Peyer's patch (tissue), 4 donors: ENCODE results near the gene SPATA20.

ENCODE experiments used
- POLR2A ChIP-seq, 2 donors: fragments of 450-650 bp; IDR thresholded peaks; one replicate each; pipeline ENCODE4 v1.5.1; 2017; ENCODE audit warnings: antibody characterized with exemption in 2 of 2, mild to moderate bottlenecking in 2 of 2, moderate library complexity in 2 of 2
- TF ChIP-seq, protein P1 (sequence below), 6 experiments: fragments of 450-650 bp in 4 of 6; fragments of 200-600 bp in 2 of 6; sonication (generic) in 1 of 6; IDR thresholded peaks; one replicate each; pipeline ENCODE4 v1.5.1; 2017 to 2019; ENCODE audit warnings: antibody characterized with exemption in 6 of 6, mild to moderate bottlenecking in 3 of 6, moderate library complexity in 1 of 6

DNA sequence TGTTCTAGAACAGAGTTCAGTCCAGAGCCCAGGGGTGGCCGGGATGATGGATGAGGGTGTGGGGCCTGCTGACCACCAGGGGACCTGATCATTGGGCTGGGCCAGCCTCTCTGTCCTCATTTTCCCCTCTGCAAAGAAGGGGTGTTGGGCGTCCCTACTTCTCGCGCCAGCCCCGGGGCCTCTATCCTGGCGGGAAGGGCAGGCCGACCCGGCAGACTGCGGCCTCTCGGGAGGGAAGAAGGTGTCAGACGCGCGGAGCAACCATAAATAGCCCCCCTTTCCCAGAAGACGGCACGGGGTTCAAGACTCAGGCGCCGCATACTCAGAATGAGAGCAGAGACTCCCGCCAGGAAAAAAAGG, 11.6 kb downstream of the SPATA20 start:
- TF ChIP-seq POLR2A (IDR thresholded peaks at IDR 0.05): no peak
- TF ChIP-seq, protein P1, sequence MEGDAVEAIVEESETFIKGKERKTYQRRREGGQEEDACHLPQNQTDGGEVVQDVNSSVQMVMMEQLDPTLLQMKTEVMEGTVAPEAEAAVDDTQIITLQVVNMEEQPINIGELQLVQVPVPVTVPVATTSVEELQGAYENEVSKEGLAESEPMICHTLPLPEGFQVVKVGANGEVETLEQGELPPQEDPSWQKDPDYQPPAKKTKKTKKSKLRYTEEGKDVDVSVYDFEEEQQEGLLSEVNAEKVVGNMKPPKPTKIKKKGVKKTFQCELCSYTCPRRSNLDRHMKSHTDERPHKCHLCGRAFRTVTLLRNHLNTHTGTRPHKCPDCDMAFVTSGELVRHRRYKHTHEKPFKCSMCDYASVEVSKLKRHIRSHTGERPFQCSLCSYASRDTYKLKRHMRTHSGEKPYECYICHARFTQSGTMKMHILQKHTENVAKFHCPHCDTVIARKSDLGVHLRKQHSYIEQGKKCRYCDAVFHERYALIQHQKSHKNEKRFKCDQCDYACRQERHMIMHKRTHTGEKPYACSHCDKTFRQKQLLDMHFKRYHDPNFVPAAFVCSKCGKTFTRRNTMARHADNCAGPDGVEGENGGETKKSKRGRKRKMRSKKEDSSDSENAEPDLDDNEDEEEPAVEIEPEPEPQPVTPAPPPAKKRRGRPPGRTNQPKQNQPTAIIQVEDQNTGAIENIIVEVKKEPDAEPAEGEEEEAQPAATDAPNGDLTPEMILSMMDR (IDR thresholded peaks at IDR 0.05): no peak
